WERI-Rb-1 (cell line): Measurements from ENCODE around the gene LHX4.

ENCODE experiments used
- DNase-seq: peaks from one replicate; pipeline ENCODE4 v3.0.0-alpha.2; 2020
- H3K27ac ChIP-seq: fragments of 250-450 bp; sonication (Bioruptor Pico); 2 replicates; pipeline ENCODE4 v1.5.1; 2020; ENCODE audit warnings: mild to moderate bottlenecking, moderate library complexity
- H3K27me3 ChIP-seq: fragments of 250-450 bp; sonication (Bioruptor Pico); 2 replicates; pipeline ENCODE4 v1.5.1; 2021; ENCODE audit warnings: mild to moderate bottlenecking, low read depth, moderate library complexity; ENCODE audit not compliant: insufficient read depth, severe bottlenecking
- H3K36me3 ChIP-seq: fragments of 250-450 bp; sonication (Bioruptor Pico); 2 replicates; pipeline ENCODE4 v1.5.1; 2020; ENCODE audit warnings: mild to moderate bottlenecking, moderate library complexity
- H3K4me3 ChIP-seq: 2 replicates; pipeline ENCODE4 v1.5.1; 2011; ENCODE audit warnings: low read depth, mild to moderate bottlenecking, control low read depth, low read length
- H3K9me3 ChIP-seq: fragments of 250-450 bp; sonication (Bioruptor Pico); 2 replicates; pipeline ENCODE4 v1.5.1; 2021; ENCODE audit warnings: mild to moderate bottlenecking, moderate library complexity; ENCODE audit not compliant: severe bottlenecking
- CTCF ChIP-seq: IDR thresholded peaks from 2 replicates; pipeline ENCODE4 v1.5.1; 2011; ENCODE audit warnings: low read depth, mild to moderate bottlenecking, control low read depth, inconsistent platforms, low read length

The LHX4 gene

GRCh38 chr1:180248731-180249681 is 18.9 kb downstream of the LHX4 start:
- no peaks in the 10 kb centered on the region for H3K9me3 ChIP-seq
- H3K36me3 ChIP-seq: no peaks in the 10 kb centered on the region
- no peak overlapping the region for H3K27ac ChIP-seq
- DNase-seq: peak; percentile 95
- peak; percentile 94 for TF ChIP-seq CTCF
- H3K4me3 ChIP-seq: no peak overlapping the region
- no peaks in the 10 kb centered on the region for H3K27me3 ChIP-seq

- TF ChIP-seq CTCF: no peak
- no peak overlapping the region for H3K4me3 ChIP-seq
- no peaks in the 10 kb centered on the region for H3K9me3 ChIP-seq
- H3K27me3 ChIP-seq: no peaks in the 10 kb centered on the region
- H3K27ac ChIP-seq: no peak overlapping the region; the same call in 1 of the 2 replicates
- no peaks in the 10 kb centered on the region for H3K36me3 ChIP-seq
- DNase-seq: no peak
Observed at GRCh38 chr1:180249725-180250498, 19.8 kb downstream of the LHX4 start.

GRCh38 chr1:180250499-180250770 is 20.4 kb downstream of the LHX4 start:
- H3K36me3 ChIP-seq: no peaks in the 10 kb centered on the region
- H3K27me3 ChIP-seq: no peaks in the 10 kb centered on the region
- TF ChIP-seq CTCF: no peak
- DNase-seq: no peak
- H3K27ac ChIP-seq: no peak overlapping the region
- H3K4me3 ChIP-seq: no peak overlapping the region
- H3K9me3 ChIP-seq: no peaks in the 10 kb centered on the region

GRCh38 chr1:180250883-180251509 is 20.9 kb downstream of the LHX4 start:
- H3K36me3 ChIP-seq: no peaks in the 10 kb centered on the region
- no peaks in the 10 kb centered on the region for H3K27me3 ChIP-seq
- no peak for TF ChIP-seq CTCF
- no peak overlapping the region for H3K27ac ChIP-seq
- H3K9me3 ChIP-seq: no peaks in the 10 kb centered on the region
- no peak for DNase-seq
- no peak overlapping the region for H3K4me3 ChIP-seq

- no peaks in the 10 kb centered on the region for H3K9me3 ChIP-seq
- no peak overlapping the region for H3K27ac ChIP-seq
- no peaks in the 10 kb centered on the region for H3K36me3 ChIP-seq
- DNase-seq: no peak
- no peak for TF ChIP-seq CTCF
- no peaks in the 10 kb centered on the region for H3K27me3 ChIP-seq
- no peak overlapping the region for H3K4me3 ChIP-seq
Observed at GRCh38 chr1:180251526-180252305, 21.7 kb downstream of the LHX4 start.
